ENCODE results near the gene ZNF423. TPM values are rescaled to one million over a fixed set of nuclear protein-coding genes. Genes with fewer than 3 reads are reported as not detected.
"Not testable (repeated sequence)": the region's sequence is repeated elsewhere in the genome, so short reads cannot be mapped to it uniquely, and the experiment has no call there.

ZNF423 gene
- total RNA-seq, 1 donor from 2014 or later = not detected

GRCh38 chr16:49566432-49566831, 289.5 kb downstream of the ZNF423 start:
- no peaks in the 10 kb centered on the region for H3K9me3 Mint-ChIP-seq
- ChIA-PET CTCF (no interaction called here), POLR2A (no interaction called here)
- no peak overlapping the region for H3K27ac Mint-ChIP-seq
- no peak overlapping the region for H3K4me3 Mint-ChIP-seq
- no peaks in the 10 kb centered on the region for H3K4me1 Mint-ChIP-seq
- no peaks in the 10 kb centered on the region for H3K36me3 Mint-ChIP-seq (ENCODE audit: low read depth)
- DNase-seq (no peak), ATAC-seq (ENCODE audit: low read depth) (no peak)
- no peak for TF ChIP-seq CTCF (IDR thresholded peaks at IDR 0.05)
- intact Hi-C loops (cut with micrococcal nuclease) = no loop called here
- H3K27me3 Mint-ChIP-seq = no peaks in the 10 kb centered on the region

- Mint-ChIP-seq H3K27ac (no peak overlapping the region), H3K9me3 (no peaks in the 10 kb centered on the region), H3K27me3 (no peaks in the 10 kb centered on the region), H3K4me3 (no peak overlapping the region), H3K4me1 (no peaks in the 10 kb centered on the region), H3K36me3 (ENCODE audit: low read depth) (no peaks in the 10 kb centered on the region)
- DNase-seq = no peak
- POLR2A ChIA-PET = no interaction called here
- ATAC-seq (ENCODE audit: low read depth) = no peak
- no peak for TF ChIP-seq CTCF (IDR thresholded peaks at IDR 0.05)
- CTCF ChIA-PET = no interaction called here
- intact Hi-C loops (cut with micrococcal nuclease) = no loop called here
Measured at GRCh38 chr16:49564496-49565229, 291.2 kb downstream of the ZNF423 start.

- Mint-ChIP-seq H3K4me3 (no peak overlapping the region), H3K27me3 (no peaks in the 10 kb centered on the region), H3K9me3 (no peaks in the 10 kb centered on the region), H3K27ac (no peak overlapping the region), H3K36me3 (ENCODE audit: low read depth) (no peaks in the 10 kb centered on the region), H3K4me1 (no peaks in the 10 kb centered on the region)
- intact Hi-C loops (cut with micrococcal nuclease) = no loop called here
- ChIA-PET POLR2A (no interaction called here), CTCF (no interaction called here)
- ATAC-seq (ENCODE audit: low read depth) (no peak), DNase-seq (no peak)
- no peak for TF ChIP-seq CTCF (IDR thresholded peaks at IDR 0.05)
Measured at GRCh38 chr16:49563666-49564065, 292.2 kb downstream of the ZNF423 start.

GRCh38 chr16:49562894-49563293, 293.0 kb downstream of the ZNF423 start:
- H3K4me1 Mint-ChIP-seq; DNase-seq; CTCF ChIA-PET; H3K27ac Mint-ChIP-seq; H3K4me3 Mint-ChIP-seq; H3K9me3 Mint-ChIP-seq; intact Hi-C loops (cut with micrococcal nuclease); POLR2A ChIA-PET; H3K27me3 Mint-ChIP-seq; ATAC-seq (ENCODE audit: low read depth); H3K36me3 Mint-ChIP-seq (ENCODE audit: low read depth): not testable (repeated sequence)

- no peak for TF ChIP-seq CTCF (IDR thresholded peaks at IDR 0.05)
- ATAC-seq (ENCODE audit: low read depth) = no peak
- no peak overlapping the region for H3K27ac Mint-ChIP-seq
- H3K9me3 Mint-ChIP-seq = no peaks in the 10 kb centered on the region
- H3K27me3 Mint-ChIP-seq = no peaks in the 10 kb centered on the region
- H3K4me1 Mint-ChIP-seq = no peaks in the 10 kb centered on the region
- no peak for DNase-seq
- H3K36me3 Mint-ChIP-seq (ENCODE audit: low read depth) = no peaks in the 10 kb centered on the region
- intact Hi-C loops (cut with micrococcal nuclease) = no loop called here
- ChIA-PET POLR2A (no interaction called here), CTCF (no interaction called here)
- H3K4me3 Mint-ChIP-seq = no peak overlapping the region
Measured at GRCh38 chr16:49562228-49562627, 293.7 kb downstream of the ZNF423 start.

All from activated B cell treated with CpG ODN at 0.5 μM for 24 hours (primary cell).